Large intestine (tissue), 3 donors: Measurements from ENCODE around the gene RBM5. TPM values are rescaled to one million over a fixed set of nuclear protein-coding genes. Genes with fewer than 3 reads are reported as not detected.

ENCODE experiments used
- DNase-seq, 2 donors: peaks; one replicate each; pipeline versions ENCODE4 v3.0.0 to v3.0.0-alpha.2; 2013
- H3K27ac ChIP-seq: one replicate; pipeline ENCODE4 v1.5.1; 2013; ENCODE audit warnings: low read length
- H3K27me3 ChIP-seq: 2 replicates; pipeline ENCODE4 v1.6.1; 2013; ENCODE audit warnings: low read length; ENCODE audit not compliant: control insufficient read depth, insufficient read depth
- H3K36me3 ChIP-seq: 2 replicates; pipeline ENCODE4 v1.6.1; 2013; ENCODE audit warnings: low read length; ENCODE audit not compliant: control insufficient read depth, insufficient read depth
- H3K4me1 ChIP-seq: one replicate; pipeline ENCODE4 v1.6.1; 2013; ENCODE audit warnings: low read length; ENCODE audit not compliant: control insufficient read depth, insufficient read depth
- H3K4me3 ChIP-seq: one replicate; pipeline ENCODE4 v1.5.1; 2013; ENCODE audit warnings: low read length
- H3K9me3 ChIP-seq: one replicate; pipeline ENCODE4 v1.6.1; 2013; ENCODE audit warnings: mild to moderate bottlenecking, low read depth, low read length, moderate library complexity; ENCODE audit not compliant: control insufficient read depth
- WGBS: methylation state at CpG from one replicate; pipeline ENCODE4 v1.1.5; 2013; ENCODE audit warnings: low lambda C conversion rate; ENCODE audit not compliant: insufficient coverage; 5-methylcytosine and 5-hydroxymethylcytosine counted together
- polyA plus RNA-seq: library from polyadenylated mRNA; unstranded; fragments of 120-200 nt; gene quantifications from one replicate; pipeline ENCODE4 v1.2.1, GENCODE V29; 2013

The RBM5 gene
- polyA plus RNA-seq, 1 donor: 272 TPM

GRCh38 chr3:50138266-50139200 is 49.8 kb downstream of the RBM5 start:
- Histone ChIP-seq H3K27ac (no peak overlapping the region), H3K4me1 (peaks cover 10% of the 10 kb centered on the region), H3K36me3 (no peaks in the 10 kb centered on the region), H3K4me3 (no peak overlapping the region), H3K9me3 (no peaks in the 10 kb centered on the region), H3K27me3 (peaks cover 18% of the 10 kb centered on the region)
- no CpG with 5 or more reads among the region's 13 CpGs for WGBS
- DNase-seq: no peak

GRCh38 chr3:50139308-50139707 is 50.6 kb downstream of the RBM5 start:
- no peaks in the 10 kb centered on the region for H3K36me3 ChIP-seq
- no peak for DNase-seq
- H3K4me1 ChIP-seq: peaks cover 10% of the 10 kb centered on the region
- H3K27ac ChIP-seq: no peak overlapping the region
- peaks cover 12% of the 10 kb centered on the region for H3K27me3 ChIP-seq
- H3K4me3 ChIP-seq: no peak overlapping the region
- no peaks in the 10 kb centered on the region for H3K9me3 ChIP-seq
- WGBS: no CpG with 5 or more reads among the region's 6 CpGs

DNA sequence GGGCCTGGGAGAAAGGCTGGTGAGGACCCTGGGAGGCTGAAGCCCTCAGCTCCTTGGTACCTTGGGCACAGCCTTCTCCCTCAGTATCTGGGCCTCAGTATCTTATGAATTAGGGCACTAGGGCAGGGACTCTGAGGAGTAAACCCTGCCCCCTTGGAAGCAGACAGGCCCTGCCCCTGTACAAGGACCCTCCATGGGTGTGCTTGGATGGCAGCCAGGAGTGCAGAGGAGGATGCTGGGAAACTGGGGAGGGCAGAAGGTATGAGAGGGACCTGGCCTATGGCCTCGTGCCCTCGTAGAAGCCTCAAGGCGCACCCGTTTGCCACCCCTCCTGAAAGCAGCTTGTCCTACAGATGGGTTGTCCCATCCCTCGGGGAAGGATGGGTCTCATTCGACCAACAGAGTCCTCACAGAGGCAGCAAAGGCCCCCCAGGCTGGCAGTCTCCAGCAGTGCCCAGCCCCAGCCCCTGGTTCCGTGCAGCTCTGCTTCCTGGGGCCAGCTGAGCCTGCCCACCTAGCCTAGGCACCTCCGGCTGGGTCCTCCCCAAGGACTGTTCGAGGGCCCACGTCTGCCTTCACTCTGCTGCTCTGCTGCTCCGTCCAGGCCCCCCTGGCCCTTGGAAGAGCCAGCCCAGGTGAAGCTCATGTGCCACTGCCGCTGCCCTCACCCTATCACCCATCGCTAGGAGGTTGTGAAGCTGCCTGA is 51.2 kb downstream of the RBM5 start:
- Histone ChIP-seq H3K27ac (no peak overlapping the region), H3K4me3 (no peak overlapping the region), H3K27me3 (peaks cover 12% of the 10 kb centered on the region), H3K36me3 (no peaks in the 10 kb centered on the region), H3K9me3 (no peaks in the 10 kb centered on the region), H3K4me1 (peaks cover 10% of the 10 kb centered on the region)
- no peak for DNase-seq
- no CpG with 5 or more reads among the region's 13 CpGs for WGBS

DNA sequence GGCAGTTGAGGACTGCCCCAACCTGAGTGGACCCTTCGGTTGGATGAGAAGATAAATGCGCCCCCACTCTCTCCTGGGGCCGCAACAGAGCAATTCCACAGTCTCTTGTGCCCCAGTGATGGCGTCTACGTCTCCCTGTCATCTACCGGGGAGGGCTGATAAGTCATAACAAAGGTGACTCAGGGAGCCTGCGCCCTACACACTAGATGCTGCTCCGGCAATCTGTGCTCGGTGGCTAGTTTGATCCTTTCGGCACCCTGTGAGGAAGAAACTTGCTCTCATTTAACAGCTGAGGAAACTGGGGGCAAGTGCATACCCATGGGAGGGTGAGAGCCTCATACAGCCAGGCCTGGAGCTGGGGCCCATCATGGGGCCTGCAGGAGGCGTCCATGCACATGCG is 52.3 kb downstream of the RBM5 start:
- no peak for DNase-seq
- no peaks in the 10 kb centered on the region for H3K36me3 ChIP-seq
- no peak overlapping the region for H3K27ac ChIP-seq
- no peak overlapping the region for H3K4me3 ChIP-seq
- H3K9me3 ChIP-seq: no peaks in the 10 kb centered on the region
- peaks cover 12% of the 10 kb centered on the region for H3K27me3 ChIP-seq
- WGBS: 60% methylated on average over 1 of the region's 12 CpGs
- peaks cover 10% of the 10 kb centered on the region for H3K4me1 ChIP-seq

- DNase-seq: no peak
These were observed 57.7 kb downstream of the RBM5 start for GRCh38 chr3:50146316-50146901.

GRCh38 chr3:50147016-50147415 is 58.3 kb downstream of the RBM5 start:
- H3K9me3 ChIP-seq: no peaks in the 10 kb centered on the region
- H3K4me1 ChIP-seq: no peaks in the 10 kb centered on the region
- no peaks in the 10 kb centered on the region for H3K36me3 ChIP-seq
- H3K27me3 ChIP-seq: peaks cover 8% of the 10 kb centered on the region
- H3K4me3 ChIP-seq: no peak overlapping the region
- no peak overlapping the region for H3K27ac ChIP-seq
- WGBS: no CpG with 5 or more reads among the region's 7 CpGs
- DNase-seq: no peak

More at GRCh38 chr3:50146316-50146901, 57.7 kb downstream of the RBM5 start:
- Histone ChIP-seq H3K9me3 (no peaks in the 10 kb centered on the region), H3K4me3 (no peak overlapping the region), H3K27me3 (peaks cover 8% of the 10 kb centered on the region), H3K4me1 (no peaks in the 10 kb centered on the region), H3K27ac (no peak overlapping the region), H3K36me3 (no peaks in the 10 kb centered on the region)
- no CpG with 5 or more reads among the region's 3 CpGs for WGBS

GRCh38 chr3:50147447-50147846 is 58.7 kb downstream of the RBM5 start:
- DNase-seq: no peak
- H3K9me3 ChIP-seq: no peaks in the 10 kb centered on the region
- no peaks in the 10 kb centered on the region for H3K36me3 ChIP-seq
- WGBS: no CpG with 5 or more reads among the region's 2 CpGs
- H3K4me3 ChIP-seq: no peak overlapping the region
- H3K4me1 ChIP-seq: no peaks in the 10 kb centered on the region
- H3K27ac ChIP-seq: no peak overlapping the region
- peaks cover 8% of the 10 kb centered on the region for H3K27me3 ChIP-seq

GRCh38 chr3:50147861-50148260 is 59.1 kb downstream of the RBM5 start:
- Histone ChIP-seq H3K4me3 (no peak overlapping the region), H3K27me3 (peaks cover 8% of the 10 kb centered on the region), H3K4me1 (no peaks in the 10 kb centered on the region), H3K36me3 (no peaks in the 10 kb centered on the region), H3K9me3 (no peaks in the 10 kb centered on the region), H3K27ac (no peak overlapping the region)
- no CpG with 5 or more reads among the region's 6 CpGs for WGBS
- no peak for DNase-seq

- H3K9me3 ChIP-seq: no peaks in the 10 kb centered on the region
- no peak overlapping the region for H3K4me3 ChIP-seq
- DNase-seq: no peak
- WGBS: no CpG with 5 or more reads among the region's 1 CpG
- H3K27me3 ChIP-seq: peaks cover 22% of the 10 kb centered on the region
- peaks cover 4% of the 10 kb centered on the region for H3K4me1 ChIP-seq
- H3K27ac ChIP-seq: no peak overlapping the region
- H3K36me3 ChIP-seq: no peaks in the 10 kb centered on the region
These were observed 61.7 kb downstream of the RBM5 start for GRCh38 chr3:50150404-50150750.

- Histone ChIP-seq H3K4me3 (no peak overlapping the region), H3K4me1 (peaks cover 10% of the 10 kb centered on the region), H3K9me3 (no peaks in the 10 kb centered on the region), H3K36me3 (no peaks in the 10 kb centered on the region), H3K27ac (no peak overlapping the region), H3K27me3 (peaks cover 29% of the 10 kb centered on the region)
- no CpG with 5 or more reads among the region's 18 CpGs for WGBS
- DNase-seq: no peak
These were observed 62.4 kb downstream of the RBM5 start for GRCh38 chr3:50150863-50151686.
